Neural cell (in vitro differentiated cells): Measurements from ENCODE around the gene SIGLEC12.

Experiments
- CTCF ChIP-seq: fragments of 450-650 bp; IDR thresholded peaks from 2 replicates; pipeline ENCODE4 v1.5.1; 2014; ENCODE audit warnings: antibody characterized with exemption, mild to moderate bottlenecking, moderate library complexity; ENCODE audit not compliant: poor library complexity, severe bottlenecking
- EP300 ChIP-seq: fragments of 450-650 bp; conservative IDR thresholded peaks from 2 replicates; pipeline ENCODE4 v1.6.1; 2014; ENCODE audit warnings: antibody characterized with exemption, mild to moderate bottlenecking, moderate library complexity; ENCODE audit not compliant: poor library complexity, severe bottlenecking
- EZH2 ChIP-seq: fragments of 200-600, 300-800 bp; shearing (Covaris generic), sonication (generic); IDR thresholded peaks from 2 replicates; pipeline ENCODE4 v1.6.1; 2014; ENCODE audit warnings: antibody characterized with exemption, low read length, borderline replicate concordance, mild to moderate bottlenecking; ENCODE audit not compliant: insufficient read depth, poor library complexity, severe bottlenecking
- POLR2AphosphoS5 ChIP-seq: IDR thresholded peaks from 2 replicates; pipeline ENCODE4 v1.6.1; 2012
- RAD21 ChIP-seq: fragments of 450-650 bp; conservative IDR thresholded peaks from 2 replicates; pipeline ENCODE4 v1.6.1; 2014; ENCODE audit warnings: antibody characterized with exemption, mild to moderate bottlenecking, moderate library complexity
- SMC3 ChIP-seq: fragments of 450-650 bp; conservative IDR thresholded peaks from 2 replicates; pipeline ENCODE4 v1.6.1; 2014; ENCODE audit warnings: antibody characterized with exemption, mild to moderate bottlenecking, moderate library complexity; ENCODE audit not compliant: poor library complexity
- TAF1 ChIP-seq: IDR thresholded peaks from 2 replicates; pipeline ENCODE4 v1.6.1; 2012; ENCODE audit warnings: low read depth

- no peak for TF ChIP-seq EZH2
- no peak for TF ChIP-seq CTCF
- no peak for TF ChIP-seq RAD21
- TF ChIP-seq EP300, result no peak
- no peak for TF ChIP-seq POLR2AphosphoS5
- no peak for TF ChIP-seq TAF1
- no peak for TF ChIP-seq SMC3
Measured at GRCh38 chr19:51501594-51502263, at the start of gene SIGLEC12.
